Neural progenitor cell (in vitro differentiated cells): ENCODE data around the gene VRK2. TPM values are rescaled to one million over a fixed set of nuclear protein-coding genes. Genes with fewer than 3 reads are reported as not detected.

ENCODE experiments used
- DNase-seq: peaks from one replicate; pipeline ENCODE4 v3.0.0-alpha.2; 2016; ENCODE audit warnings: low spot score
- H2AFZ ChIP-seq: fragments of 200-600 bp; sonication (generic); replicated peaks from 2 replicates; pipeline ENCODE4 v1.6.1; 2016; ENCODE audit warnings: antibody characterized with exemption
- H3F3A ChIP-seq: fragments of 200-600 bp; sonication (generic); 2 replicates; pipeline ENCODE4 v1.6.1; 2016; ENCODE audit warnings: antibody characterized with exemption, low read depth
- H3K27ac ChIP-seq: fragments of 200-600 bp; sonication (generic); 2 replicates; pipeline ENCODE4 v1.5.1; 2016; ENCODE audit warnings: mild to moderate bottlenecking
- H3K27me3 ChIP-seq: fragments of 200-600 bp; sonication (generic); 2 replicates; pipeline ENCODE4 v1.6.1; 2016; ENCODE audit warnings: mild to moderate bottlenecking, moderate library complexity
- H3K36me3 ChIP-seq: fragments of 200-600 bp; sonication (generic); 2 replicates; pipeline ENCODE4 v1.5.1; 2016
- H3K4me1 ChIP-seq: fragments of 200-600 bp; sonication (generic); 2 replicates; pipeline ENCODE4 v1.6.1; 2016; ENCODE audit warnings: mixed run types
- H3K4me2 ChIP-seq: fragments of 200-600 bp; sonication (generic); 2 replicates; pipeline ENCODE4 v1.6.1; 2016
- H3K4me3 ChIP-seq: fragments of 200-600 bp; sonication (generic); 2 replicates; pipeline ENCODE4 v1.5.1; 2016
- H3K79me2 ChIP-seq: fragments of 200-600 bp; sonication (generic); 2 replicates; pipeline ENCODE4 v1.6.1; 2016; ENCODE audit warnings: low read depth
- H3K9ac ChIP-seq: fragments of 200-600 bp; sonication (generic); 2 replicates; pipeline ENCODE4 v1.6.1; 2016
- H3K9me3 ChIP-seq: fragments of 200-600 bp; sonication (generic); 2 replicates; pipeline ENCODE4 v1.5.1; 2016; ENCODE audit warnings: low read depth
- H4K20me1 ChIP-seq: fragments of 200-600 bp; sonication (generic); 2 replicates; pipeline ENCODE4 v1.6.1; 2016; ENCODE audit warnings: low read depth
- H3K27ac Mint-ChIP-seq: 3 replicates; pipeline ENCODE4 v1.8.0; 2021; ENCODE audit warnings: mixed read lengths
- H3K27me3 Mint-ChIP-seq: 2 replicates; pipeline ENCODE4 v1.8.0; 2022; ENCODE audit warnings: low read depth, mild to moderate bottlenecking, inconsistent platforms, moderate library complexity, mixed read lengths; ENCODE audit not compliant: insufficient read depth
- H3K36me3 Mint-ChIP-seq: 3 replicates; pipeline ENCODE4 v1.8.0; 2021; ENCODE audit warnings: mixed read lengths
- H3K4me1 Mint-ChIP-seq: 3 replicates; pipeline ENCODE4 v1.8.0; 2021; ENCODE audit warnings: mixed read lengths
- H3K4me3 Mint-ChIP-seq: 3 replicates; pipeline ENCODE4 v1.8.0; 2021; ENCODE audit warnings: mild to moderate bottlenecking, moderate library complexity, mixed read lengths
- H3K9me3 Mint-ChIP-seq: 3 replicates; pipeline ENCODE4 v1.8.0; 2020; ENCODE audit warnings: mixed read lengths
- EZH2 ChIP-seq: fragments of 200-600 bp; sonication (generic); IDR thresholded peaks from 2 replicates; pipeline ENCODE4 v1.6.1; 2017; ENCODE audit warnings: antibody characterized with exemption, mild to moderate bottlenecking, moderate library complexity
- EZH2phosphoT487 ChIP-seq: fragments of 200-600 bp; sonication (generic); IDR thresholded peaks from 2 replicates; pipeline ENCODE4 v1.6.1; 2017; ENCODE audit warnings: antibody characterized with exemption
- total RNA-seq: library from RNA; depleted of rRNA; stranded (reverse); fragments of >200 nt; gene quantifications from 2 replicates; pipeline ENCODE4 v1.2.3, GENCODE V29; 2015; ENCODE audit warnings: low replicate concordance
- TF ChIP-seq, protein P1 (sequence below): fragments of 200-600 bp; sonication (generic); IDR thresholded peaks from 2 replicates; pipeline ENCODE4 v1.5.1; 2017; ENCODE audit warnings: antibody characterized with exemption, mild to moderate bottlenecking

The VRK2 gene
- total RNA-seq: 24.1 and 39.2 TPM in 2 replicates

DNA sequence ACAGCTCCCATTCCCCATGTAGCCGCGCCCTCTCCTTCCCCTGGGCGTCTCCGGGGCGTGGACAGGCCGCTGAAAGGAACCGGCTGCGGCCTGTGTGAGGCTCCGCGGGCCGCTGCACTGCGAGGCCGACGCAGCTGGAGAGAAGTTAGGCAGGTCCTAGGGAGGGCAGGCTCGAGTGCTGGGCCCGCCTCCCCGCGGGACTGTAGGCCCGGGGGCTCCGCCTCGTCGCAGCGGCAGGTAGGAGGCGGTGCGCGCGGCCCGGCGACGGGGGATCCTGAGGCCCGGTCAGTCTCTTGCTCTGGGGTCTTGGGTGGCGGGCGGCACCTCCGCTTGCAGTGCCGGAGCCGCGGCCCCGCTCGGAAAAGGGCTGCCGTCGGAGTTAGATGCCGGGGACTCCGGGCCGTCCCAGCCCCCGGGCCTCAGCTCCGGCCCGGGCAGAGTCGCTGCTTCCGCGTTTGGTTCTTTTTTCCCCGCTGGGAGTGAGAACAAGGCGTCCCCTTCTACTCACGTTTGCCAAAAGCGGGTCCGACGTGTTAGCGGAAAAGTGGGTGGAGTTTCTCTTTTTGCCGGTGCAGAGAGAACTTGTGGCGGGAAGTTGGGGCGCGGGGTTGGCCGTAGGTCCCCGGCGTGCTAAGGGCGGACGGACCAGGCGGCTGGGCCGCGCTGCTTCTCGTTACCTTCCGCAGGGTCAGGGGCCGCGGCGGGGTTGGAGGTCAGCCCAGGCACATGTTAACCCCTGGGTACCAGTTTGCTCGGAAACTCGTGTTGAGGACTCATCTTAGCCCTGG lies at the start of gene VRK2:
Gene VRK2, plus strand, starts transcription at position 222 of the 788 bp plus-strand sequence. CDS start 2,026 bp downstream, outside the sequence.
- peaks cover 27% of the 10 kb centered on the region for H3K79me2 ChIP-seq
- no peaks in the 10 kb centered on the region for H3K27me3 ChIP-seq
- H3K4me1 ChIP-seq: peaks cover 24% of the 10 kb centered on the region
- Mint-ChIP-seq H3K9me3 (peaks cover 3% of the 10 kb centered on the region), H3K4me1 (peaks cover 13% of the 10 kb centered on the region), H3K27me3 (peaks cover 2% of the 10 kb centered on the region), H3K36me3 (peaks cover 9% of the 10 kb centered on the region), H3K27ac (peak within 1 kb of the TSS; percentile 88), H3K4me3 (peak within 1 kb of the TSS; percentile 82)
- DNase-seq: peak; percentile 95
- peaks cover 18% of the 10 kb centered on the region for H3F3A ChIP-seq
- peak within 1 kb of the TSS; percentile 59 for H3K4me3 ChIP-seq
- H3K4me2 ChIP-seq: peak within 1 kb of the TSS; percentile 72
- H2AFZ ChIP-seq: peak within 1 kb of the TSS; percentile 94
- no peaks in the 10 kb centered on the region for H4K20me1 ChIP-seq
- peak within 1 kb of the TSS; percentile 92 for H3K27ac ChIP-seq
- H3K9ac ChIP-seq: peak within 1 kb of the TSS; percentile 80
- peaks cover 10% of the 10 kb centered on the region for H3K36me3 ChIP-seq
- no peak for TF ChIP-seq EZH2phosphoT487
- TF ChIP-seq EZH2: peak; percentile 37
- TF ChIP-seq, protein P1, sequence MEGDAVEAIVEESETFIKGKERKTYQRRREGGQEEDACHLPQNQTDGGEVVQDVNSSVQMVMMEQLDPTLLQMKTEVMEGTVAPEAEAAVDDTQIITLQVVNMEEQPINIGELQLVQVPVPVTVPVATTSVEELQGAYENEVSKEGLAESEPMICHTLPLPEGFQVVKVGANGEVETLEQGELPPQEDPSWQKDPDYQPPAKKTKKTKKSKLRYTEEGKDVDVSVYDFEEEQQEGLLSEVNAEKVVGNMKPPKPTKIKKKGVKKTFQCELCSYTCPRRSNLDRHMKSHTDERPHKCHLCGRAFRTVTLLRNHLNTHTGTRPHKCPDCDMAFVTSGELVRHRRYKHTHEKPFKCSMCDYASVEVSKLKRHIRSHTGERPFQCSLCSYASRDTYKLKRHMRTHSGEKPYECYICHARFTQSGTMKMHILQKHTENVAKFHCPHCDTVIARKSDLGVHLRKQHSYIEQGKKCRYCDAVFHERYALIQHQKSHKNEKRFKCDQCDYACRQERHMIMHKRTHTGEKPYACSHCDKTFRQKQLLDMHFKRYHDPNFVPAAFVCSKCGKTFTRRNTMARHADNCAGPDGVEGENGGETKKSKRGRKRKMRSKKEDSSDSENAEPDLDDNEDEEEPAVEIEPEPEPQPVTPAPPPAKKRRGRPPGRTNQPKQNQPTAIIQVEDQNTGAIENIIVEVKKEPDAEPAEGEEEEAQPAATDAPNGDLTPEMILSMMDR: peak; percentile 5
- H3K9me3 ChIP-seq: no peaks in the 10 kb centered on the region

DNA sequence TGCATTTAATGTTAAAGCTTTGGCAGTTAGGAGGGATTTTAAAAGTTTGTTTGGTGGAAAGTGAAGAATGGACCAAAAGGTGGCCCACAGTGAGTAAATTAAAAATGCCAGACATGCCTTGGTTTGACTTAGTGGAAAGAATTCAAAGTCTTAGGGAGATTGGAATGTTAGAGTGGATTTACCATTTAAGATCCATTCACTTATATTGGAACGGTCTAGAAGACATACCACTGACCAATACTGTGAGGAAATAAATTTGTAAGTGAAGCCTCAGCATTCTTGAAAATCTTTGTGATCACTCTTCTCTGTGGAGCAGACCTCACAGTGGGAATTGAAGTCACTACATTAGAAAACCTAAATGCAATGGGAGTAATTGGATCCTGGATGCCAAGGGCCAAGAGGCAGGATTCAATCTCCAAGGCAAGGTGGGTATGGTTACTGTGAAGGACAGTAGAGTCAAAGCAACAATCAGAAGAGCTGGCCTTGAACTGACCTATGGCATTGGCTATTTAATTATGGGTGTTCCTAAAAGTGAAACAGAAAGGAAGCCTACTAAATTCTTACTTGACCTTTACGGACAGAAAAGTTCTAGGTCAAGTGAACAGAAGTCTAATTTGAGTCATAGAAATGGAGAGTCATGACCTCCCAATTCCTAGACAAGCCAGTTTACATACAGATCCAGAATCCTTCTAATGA lies 40.2 kb upstream of the VRK2 start:
- Histone ChIP-seq H3K27ac (no peak overlapping the region), H4K20me1 (no peaks in the 10 kb centered on the region), H3K4me3 (no peak overlapping the region), H3K9me3 (no peaks in the 10 kb centered on the region), H2AFZ (peak overlapping the region; percentile 11), H3K79me2 (no peaks in the 10 kb centered on the region), H3K27me3 (no peaks in the 10 kb centered on the region), H3F3A (no peaks in the 10 kb centered on the region), H3K4me2 (no peak overlapping the region), H3K4me1 (no peaks in the 10 kb centered on the region), H3K9ac (no peak overlapping the region), H3K36me3 (no peaks in the 10 kb centered on the region)
- H3K4me1 Mint-ChIP-seq: no peaks in the 10 kb centered on the region
- no peaks in the 10 kb centered on the region for H3K9me3 Mint-ChIP-seq
- no peak for DNase-seq
- H3K27ac Mint-ChIP-seq: no peak overlapping the region
- H3K36me3 Mint-ChIP-seq: no peaks in the 10 kb centered on the region
- peaks cover 2% of the 10 kb centered on the region for H3K27me3 Mint-ChIP-seq
- TF ChIP-seq, protein P1: no peak
- no peak for TF ChIP-seq EZH2
- H3K4me3 Mint-ChIP-seq: no peak overlapping the region

GRCh38 chr2:58006952-58007284 lies 39.7 kb upstream of the VRK2 start:
- Mint-ChIP-seq H3K36me3 (no peaks in the 10 kb centered on the region), H3K4me1 (no peaks in the 10 kb centered on the region), H3K9me3 (no peaks in the 10 kb centered on the region), H3K27ac (no peak overlapping the region), H3K4me3 (no peak overlapping the region), H3K27me3 (peaks cover 2% of the 10 kb centered on the region)
- Histone ChIP-seq H3K9ac (no peak overlapping the region), H3K79me2 (no peaks in the 10 kb centered on the region), H2AFZ (no peak overlapping the region), H4K20me1 (no peaks in the 10 kb centered on the region), H3K4me2 (no peak overlapping the region), H3K4me1 (no peaks in the 10 kb centered on the region), H3K27ac (no peak overlapping the region), H3F3A (no peaks in the 10 kb centered on the region), H3K4me3 (no peak overlapping the region), H3K27me3 (no peaks in the 10 kb centered on the region), H3K9me3 (no peaks in the 10 kb centered on the region), H3K36me3 (no peaks in the 10 kb centered on the region)
- DNase-seq: no peak
- TF ChIP-seq EZH2 (no peak), EZH2phosphoT487 (no peak)
- TF ChIP-seq, protein P1: no peak
